GM12878 (cell line): ENCODE results near the gene GRM5.
"Not testable (repeated sequence)": the region's sequence is repeated elsewhere in the genome, so short reads cannot be mapped to it uniquely, and the experiment has no call there.

ENCODE experiments used
- BRCA1 ChIP-seq: IDR thresholded peaks from 2 replicates; pipeline ENCODE4 v1.6.1; 2011; ENCODE audit warnings: low read depth, low read length, improper control_type of control experiment
- EZH2 ChIP-seq: IDR thresholded peaks from 2 replicates; pipeline ENCODE4 v1.6.1; 2012; ENCODE audit warnings: low read depth, mild to moderate bottlenecking, control low read depth, inconsistent platforms, low read length, borderline replicate concordance; ENCODE audit not compliant: control insufficient read depth
- FOS ChIP-seq: IDR thresholded peaks from 3 replicates; pipeline ENCODE4 v1.6.1; 2011; ENCODE audit warnings: borderline replicate concordance; ENCODE audit not compliant: insufficient read length; ENCODE audit errors: extremely low read depth
- JUND ChIP-seq: IDR thresholded peaks from 2 replicates; pipeline ENCODE4 v1.6.1; 2012; ENCODE audit warnings: low read depth, mild to moderate bottlenecking, low read length, improper control_type of control experiment, moderate library complexity
- TF ChIP-seq, protein P1 (sequence below), 3 experiments: IDR thresholded peaks in 2 of 3; conservative IDR thresholded peaks in 1 of 3; 2 replicates each; pipeline ENCODE4 v1.5.1; 2011; ENCODE audit warnings: low read depth in 3 of 3, low read length in 3 of 3, mild to moderate bottlenecking in 3 of 3, control low read depth in 2 of 3, moderate library complexity in 2 of 3, inconsistent platforms in 1 of 3, mixed read lengths in 1 of 3; ENCODE audit not compliant: control insufficient read depth in 2 of 3, insufficient read depth in 1 of 3; ENCODE audit errors: extremely low read depth in 1 of 3
- TF ChIP-seq, protein P2 (sequence below): IDR thresholded peaks from 2 replicates; pipeline ENCODE4 v1.6.1; 2011; ENCODE audit warnings: low read depth, low read length, improper control_type of control experiment, borderline replicate concordance

DNA sequence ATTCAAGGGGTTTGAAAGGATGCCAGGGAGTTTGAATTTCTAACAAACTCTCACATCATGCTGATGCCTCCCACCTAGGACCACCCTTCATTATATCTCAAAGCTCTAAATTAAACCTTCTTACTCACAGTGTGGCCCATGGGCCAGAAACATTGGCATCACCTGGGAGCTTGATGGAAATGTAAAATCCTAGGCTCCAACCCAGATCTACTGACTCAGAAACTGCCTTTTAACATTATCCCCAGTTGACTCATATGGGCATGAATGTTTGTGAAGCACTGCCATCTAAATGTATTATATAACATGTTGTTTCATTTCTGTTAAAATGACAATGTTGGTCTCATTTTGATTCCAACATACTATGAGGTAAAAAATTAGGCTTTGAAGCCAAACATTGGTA is 90.3 kb downstream of the GRM5 start:
- TF ChIP-seq, protein P1, sequence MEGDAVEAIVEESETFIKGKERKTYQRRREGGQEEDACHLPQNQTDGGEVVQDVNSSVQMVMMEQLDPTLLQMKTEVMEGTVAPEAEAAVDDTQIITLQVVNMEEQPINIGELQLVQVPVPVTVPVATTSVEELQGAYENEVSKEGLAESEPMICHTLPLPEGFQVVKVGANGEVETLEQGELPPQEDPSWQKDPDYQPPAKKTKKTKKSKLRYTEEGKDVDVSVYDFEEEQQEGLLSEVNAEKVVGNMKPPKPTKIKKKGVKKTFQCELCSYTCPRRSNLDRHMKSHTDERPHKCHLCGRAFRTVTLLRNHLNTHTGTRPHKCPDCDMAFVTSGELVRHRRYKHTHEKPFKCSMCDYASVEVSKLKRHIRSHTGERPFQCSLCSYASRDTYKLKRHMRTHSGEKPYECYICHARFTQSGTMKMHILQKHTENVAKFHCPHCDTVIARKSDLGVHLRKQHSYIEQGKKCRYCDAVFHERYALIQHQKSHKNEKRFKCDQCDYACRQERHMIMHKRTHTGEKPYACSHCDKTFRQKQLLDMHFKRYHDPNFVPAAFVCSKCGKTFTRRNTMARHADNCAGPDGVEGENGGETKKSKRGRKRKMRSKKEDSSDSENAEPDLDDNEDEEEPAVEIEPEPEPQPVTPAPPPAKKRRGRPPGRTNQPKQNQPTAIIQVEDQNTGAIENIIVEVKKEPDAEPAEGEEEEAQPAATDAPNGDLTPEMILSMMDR (IDR thresholded peaks at IDR 0.05 in 2 of 3, conservative IDR thresholded peaks at IDR 0.05 in 1 of 3; ENCODE audit: control insufficient read depth in 2 of 3, extremely low read depth in 1 of 3, insufficient read depth in 1 of 3, low read depth in 3 of 3, low read length in 3 of 3) = not testable (repeated sequence)
- TF ChIP-seq, protein P2, sequence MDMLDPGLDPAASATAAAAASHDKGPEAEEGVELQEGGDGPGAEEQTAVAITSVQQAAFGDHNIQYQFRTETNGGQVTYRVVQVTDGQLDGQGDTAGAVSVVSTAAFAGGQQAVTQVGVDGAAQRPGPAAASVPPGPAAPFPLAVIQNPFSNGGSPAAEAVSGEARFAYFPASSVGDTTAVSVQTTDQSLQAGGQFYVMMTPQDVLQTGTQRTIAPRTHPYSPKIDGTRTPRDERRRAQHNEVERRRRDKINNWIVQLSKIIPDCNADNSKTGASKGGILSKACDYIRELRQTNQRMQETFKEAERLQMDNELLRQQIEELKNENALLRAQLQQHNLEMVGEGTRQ = not testable (repeated sequence)
- not testable (repeated sequence) for TF ChIP-seq BRCA1, JUND, EZH2, FOS
